NCI-H345 (cell line): Measurements from ENCODE around the gene SEC24A.
"Not testable (repeated sequence)": the region's sequence is repeated elsewhere in the genome, so short reads cannot be mapped to it uniquely, and the experiment has no call there.

Experiments
- DNase-seq: peaks from one replicate; lab custom pipeline; 2025; lab: John Stamatoyannopoulos, UW

SEC24A gene

DNA sequence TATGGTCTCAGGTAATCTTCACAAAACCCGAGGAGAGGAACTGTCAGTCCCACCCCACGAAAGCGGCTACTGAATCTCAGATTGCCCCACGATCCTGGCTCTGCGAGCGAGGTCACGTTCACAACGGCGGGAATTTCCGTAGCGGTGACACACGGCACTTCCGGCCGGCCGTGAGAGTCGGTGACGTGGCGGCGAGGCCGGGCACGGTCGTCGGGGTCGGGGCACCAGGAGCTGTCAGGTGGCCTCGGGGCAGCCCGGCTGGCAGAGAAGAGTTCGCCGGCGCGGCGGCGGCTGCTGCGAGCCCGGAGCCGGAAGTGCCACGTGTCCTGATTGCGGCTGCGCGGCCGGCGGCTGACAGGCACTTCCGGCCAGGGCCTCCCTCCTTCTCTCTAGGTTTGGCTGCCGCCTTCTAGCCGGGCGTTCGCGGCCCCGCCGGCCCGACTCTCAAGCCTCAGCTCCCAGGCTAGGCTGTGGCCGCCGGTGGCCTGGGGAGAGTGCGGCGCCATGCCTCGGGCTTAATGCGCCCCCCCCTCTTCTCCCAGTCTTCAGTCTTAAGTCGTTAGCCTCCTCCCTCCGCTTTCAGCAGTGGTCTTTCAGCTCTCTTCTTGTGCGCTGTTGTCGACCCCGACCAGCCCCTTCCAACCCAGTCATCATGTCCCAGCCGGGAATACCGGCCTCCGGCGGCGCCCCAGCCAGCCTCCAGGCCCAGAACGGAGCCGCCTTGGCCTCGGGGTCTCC lies at the start of gene SEC24A:
SEC24A (plus strand) TSS at position 361 of the 738 bp plus-strand sequence; CDS start at position 653, 292 bp downstream.
- DNase-seq: peak; percentile 79

DNA sequence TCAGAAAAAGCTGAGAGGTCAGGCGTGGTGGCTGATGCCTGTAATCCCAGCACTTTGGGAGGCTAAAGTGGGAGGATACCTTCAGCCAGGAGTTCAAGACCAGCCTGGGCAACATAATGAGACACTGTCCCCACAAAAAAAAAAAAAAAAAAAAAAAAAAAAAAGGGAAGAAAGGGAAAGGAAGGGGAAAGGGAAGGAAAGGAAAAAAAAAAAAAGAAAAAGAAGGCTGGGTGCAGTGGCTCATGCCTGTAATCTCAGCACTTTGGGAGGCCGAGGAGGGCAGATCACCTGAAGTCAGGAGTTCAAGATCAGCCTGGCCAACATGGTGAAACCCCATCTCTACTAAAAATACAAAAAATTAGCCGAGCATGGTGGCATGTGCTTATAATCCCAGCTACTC lies 48.8 kb upstream of the SEC24A start:
- not testable (repeated sequence) for DNase-seq

DNA sequence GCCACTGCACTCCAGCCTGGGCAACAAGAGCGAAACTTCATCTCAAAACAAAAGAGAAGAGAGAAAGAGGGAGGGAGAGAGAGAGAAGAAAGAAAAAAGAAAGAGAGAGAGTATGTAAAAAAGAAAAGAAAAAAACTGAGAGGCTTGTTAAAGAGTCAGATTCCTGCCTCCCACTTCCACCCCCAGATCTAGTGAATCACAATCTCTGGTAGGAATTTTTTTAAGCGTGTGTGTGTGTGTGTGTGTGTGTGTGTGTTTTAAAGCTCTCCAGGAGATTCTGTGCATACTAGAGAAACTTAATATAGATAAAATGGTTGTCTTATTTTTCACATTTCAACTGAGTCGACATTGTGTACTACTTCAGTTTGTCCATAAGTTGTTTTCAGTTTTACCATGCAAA lies 48.0 kb upstream of the SEC24A start:
- no peak for DNase-seq

DNA sequence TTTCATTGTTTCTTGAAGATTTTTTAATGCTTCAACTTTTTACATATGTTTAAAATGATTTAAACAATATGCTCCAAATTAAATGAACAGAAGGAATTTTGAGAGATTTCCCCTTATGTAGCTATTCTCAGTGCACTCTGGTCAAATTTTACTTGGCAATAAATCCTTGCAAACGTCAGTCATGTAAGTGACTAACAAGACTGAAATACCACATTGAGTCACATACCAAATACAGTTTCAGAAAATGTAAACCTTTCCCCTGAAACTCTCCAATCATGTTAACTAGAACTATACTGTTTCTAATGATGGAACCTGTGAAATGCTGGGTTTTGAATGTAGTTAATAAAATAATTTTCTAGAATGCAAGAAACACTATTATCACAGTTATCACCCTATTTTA lies 45.5 kb upstream of the SEC24A start:
- no peak for DNase-seq

GRCh38 chr5:134604908-134605307 lies 43.7 kb upstream of the SEC24A start:
- no peak for DNase-seq

DNA sequence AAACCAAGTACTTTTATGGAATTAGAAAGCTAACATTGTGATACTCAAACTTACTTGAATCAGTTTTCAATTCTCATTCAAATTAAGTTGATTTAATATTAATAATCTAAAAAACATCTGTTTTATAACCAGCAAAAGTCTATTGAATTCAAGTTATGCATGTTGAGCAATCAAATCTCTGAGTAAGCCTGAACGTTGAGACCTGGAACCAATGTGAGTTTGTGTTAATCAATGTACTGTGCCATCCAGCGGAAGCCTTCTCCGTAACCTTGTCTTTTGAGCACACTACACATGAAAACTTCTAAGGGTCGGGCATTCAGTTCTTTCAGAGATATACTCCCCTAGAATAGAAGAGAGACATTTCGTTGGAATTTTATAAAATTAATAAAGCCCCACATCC lies 41.9 kb upstream of the SEC24A start:
- no peak for DNase-seq

GRCh38 chr5:134608555-134608954 lies 40.0 kb upstream of the SEC24A start:
- DNase-seq: no peak

DNA sequence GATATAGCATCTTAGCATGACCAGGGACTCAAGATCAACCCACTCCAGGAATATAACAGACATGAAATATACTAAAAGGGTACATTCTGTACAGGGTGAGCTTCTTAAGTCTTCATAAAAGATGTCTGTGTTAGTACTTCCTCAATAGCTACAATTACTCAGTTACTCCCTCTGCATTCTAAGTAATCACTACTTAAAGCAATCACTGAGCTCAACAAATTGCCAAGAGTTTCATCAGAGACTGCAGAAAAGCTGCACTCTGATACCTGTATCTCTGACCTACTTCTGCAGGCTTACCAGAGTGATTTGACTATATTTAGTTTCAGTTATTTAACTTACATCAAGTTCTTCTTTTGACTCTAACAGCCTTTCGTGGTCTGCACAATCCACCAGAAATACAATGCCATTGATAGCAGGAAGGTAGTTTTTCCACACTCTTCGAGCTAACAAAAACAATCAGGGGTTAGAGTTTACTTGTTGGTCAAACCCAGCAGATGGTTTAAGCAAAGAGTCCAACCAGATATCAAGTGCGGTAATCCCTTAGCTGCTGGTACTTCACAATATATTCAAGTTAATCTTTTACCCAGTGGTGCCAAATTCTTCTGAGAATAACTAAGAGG lies 39.2 kb upstream of the SEC24A start:
- no peak for DNase-seq

GRCh38 chr5:134610725-134611124 lies 37.9 kb upstream of the SEC24A start:
- DNase-seq: no peak

GRCh38 chr5:134611515-134611914 lies 37.1 kb upstream of the SEC24A start:
- no peak for DNase-seq

GRCh38 chr5:134614450-134615085 lies 34.0 kb upstream of the SEC24A start:
- no peak for DNase-seq

DNA sequence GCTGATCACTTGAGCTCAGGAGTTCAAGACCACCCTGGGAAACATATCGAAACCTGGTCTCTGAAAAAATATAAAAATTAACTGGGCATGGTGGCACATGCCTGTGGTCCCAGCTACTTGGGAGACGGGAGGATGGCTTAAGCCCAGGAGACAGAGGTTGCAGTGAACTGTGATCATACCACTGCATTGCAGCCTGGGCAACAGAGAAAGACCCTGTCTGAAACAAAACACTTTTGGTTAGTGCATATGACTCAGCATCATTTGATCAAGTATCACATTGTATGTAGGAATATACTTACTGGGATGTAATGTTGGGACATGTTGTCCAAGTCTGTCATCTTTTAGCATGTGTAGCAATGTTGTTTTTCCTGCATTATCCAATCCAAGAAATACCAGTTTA lies 28.0 kb upstream of the SEC24A start:
- DNase-seq: no peak

DNA sequence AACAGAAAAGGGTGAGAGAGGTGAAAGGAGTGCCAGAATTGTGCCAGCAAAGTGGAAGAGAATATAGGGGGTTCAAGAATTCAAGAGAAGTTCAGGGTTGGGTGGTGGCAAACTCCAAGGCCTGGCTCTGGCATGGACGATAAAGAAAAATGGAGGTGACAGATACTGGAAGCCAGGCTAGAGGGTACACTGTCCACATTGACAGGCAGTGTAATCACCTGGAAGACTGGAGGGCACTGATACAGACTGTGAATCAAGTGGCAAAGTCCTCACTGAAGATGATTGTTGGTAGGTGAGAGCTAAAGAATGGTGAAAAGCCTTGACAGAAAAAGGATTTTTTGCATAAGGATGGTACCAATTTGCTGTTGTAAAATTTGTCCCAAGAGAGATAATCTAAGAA lies 23.0 kb upstream of the SEC24A start:
- no peak for DNase-seq

DNA sequence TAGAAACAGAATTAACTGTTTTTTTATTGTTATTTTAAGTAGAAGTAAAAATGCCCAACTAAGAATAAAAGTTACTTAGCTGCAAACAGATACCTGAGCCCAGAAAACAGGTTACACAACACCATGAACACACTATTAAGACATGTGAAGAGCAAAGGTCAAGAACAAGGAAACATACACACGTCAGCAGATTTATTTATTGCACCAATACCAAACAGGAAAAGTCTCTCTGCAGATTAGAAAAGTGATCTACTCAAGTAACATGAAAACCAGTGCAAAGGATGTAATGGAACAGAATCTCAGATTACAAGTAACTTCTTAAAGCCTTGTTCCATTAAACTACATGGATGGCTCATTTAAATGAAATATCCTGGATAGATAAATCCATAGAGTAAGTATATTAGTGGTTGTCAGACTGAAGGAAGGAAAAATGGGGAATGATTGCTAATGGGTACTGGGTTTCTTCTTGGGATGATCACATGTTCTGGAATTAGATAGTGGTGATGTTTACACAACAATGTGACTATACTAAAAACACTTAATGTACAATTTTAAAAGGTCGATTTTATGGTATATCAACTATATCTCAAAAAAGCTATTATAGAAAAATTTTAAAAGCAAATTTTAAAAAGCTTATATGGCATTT lies 22.1 kb upstream of the SEC24A start:
- DNase-seq: no peak

- DNase-seq: no peak
Measured at GRCh38 chr5:134634227-134634626, 14.4 kb upstream of the SEC24A start.

- DNase-seq: not testable (repeated sequence)
Measured at GRCh38 chr5:134635366-134635765, 13.2 kb upstream of the SEC24A start.

GRCh38 chr5:134637116-134637721 lies 11.4 kb upstream of the SEC24A start:
- DNase-seq: no peak

DNA sequence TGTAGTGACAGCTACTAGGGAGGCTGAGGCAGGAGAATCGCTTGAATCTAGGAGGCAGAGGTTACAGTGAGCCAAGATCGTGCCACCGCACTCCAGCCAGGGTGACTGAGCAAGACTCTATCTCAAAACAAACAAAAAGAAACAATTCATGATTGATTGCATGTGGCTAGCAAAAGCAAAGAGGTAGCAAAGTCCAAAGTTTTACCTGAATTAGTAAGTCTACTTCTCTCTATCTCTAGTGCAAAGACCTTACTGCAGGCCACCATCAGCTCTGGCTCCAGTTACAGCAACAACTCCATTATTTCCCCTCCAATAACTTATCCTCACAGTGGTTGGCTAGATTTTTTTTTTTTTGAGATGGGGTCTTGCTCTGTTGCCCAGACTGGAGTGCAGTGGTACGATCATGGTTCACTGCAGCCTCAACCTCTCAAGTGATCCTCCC lies 9.8 kb upstream of the SEC24A start:
- DNase-seq: no peak

GRCh38 chr5:134642931-134643530 lies 5.6 kb upstream of the SEC24A start:
- no peak for DNase-seq

DNA sequence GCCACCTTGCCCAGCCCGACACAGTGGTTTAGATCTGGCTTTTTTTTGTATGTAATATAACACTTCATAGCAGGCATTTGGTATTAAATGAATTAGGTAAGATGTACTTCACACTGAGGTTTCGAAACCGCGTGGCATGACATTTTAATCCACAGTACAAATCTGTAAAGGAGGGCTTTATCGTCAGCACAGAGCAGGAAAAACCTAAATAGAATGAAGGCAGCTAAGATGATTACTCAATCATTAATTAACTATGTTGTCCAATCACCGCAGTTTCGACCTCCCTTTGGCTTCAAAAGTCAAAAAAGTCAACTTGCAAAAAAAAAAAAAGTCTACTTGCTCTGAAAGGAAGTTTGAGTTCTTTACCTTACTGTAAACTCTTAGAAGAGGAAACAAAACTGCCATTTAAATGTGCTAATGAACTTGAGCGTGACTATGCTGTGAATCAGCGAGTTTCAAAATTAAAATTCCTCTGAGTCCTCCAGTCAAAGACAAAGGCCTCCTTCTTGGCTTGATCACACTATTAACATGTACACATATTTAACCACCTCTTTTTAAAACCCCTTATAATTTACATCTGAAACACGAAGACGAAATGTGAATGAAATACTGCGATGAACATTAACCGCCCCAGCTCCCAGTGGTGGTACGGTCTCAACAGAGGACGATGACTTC lies 698 bp upstream of the SEC24A start:
- no peak for DNase-seq

DNA sequence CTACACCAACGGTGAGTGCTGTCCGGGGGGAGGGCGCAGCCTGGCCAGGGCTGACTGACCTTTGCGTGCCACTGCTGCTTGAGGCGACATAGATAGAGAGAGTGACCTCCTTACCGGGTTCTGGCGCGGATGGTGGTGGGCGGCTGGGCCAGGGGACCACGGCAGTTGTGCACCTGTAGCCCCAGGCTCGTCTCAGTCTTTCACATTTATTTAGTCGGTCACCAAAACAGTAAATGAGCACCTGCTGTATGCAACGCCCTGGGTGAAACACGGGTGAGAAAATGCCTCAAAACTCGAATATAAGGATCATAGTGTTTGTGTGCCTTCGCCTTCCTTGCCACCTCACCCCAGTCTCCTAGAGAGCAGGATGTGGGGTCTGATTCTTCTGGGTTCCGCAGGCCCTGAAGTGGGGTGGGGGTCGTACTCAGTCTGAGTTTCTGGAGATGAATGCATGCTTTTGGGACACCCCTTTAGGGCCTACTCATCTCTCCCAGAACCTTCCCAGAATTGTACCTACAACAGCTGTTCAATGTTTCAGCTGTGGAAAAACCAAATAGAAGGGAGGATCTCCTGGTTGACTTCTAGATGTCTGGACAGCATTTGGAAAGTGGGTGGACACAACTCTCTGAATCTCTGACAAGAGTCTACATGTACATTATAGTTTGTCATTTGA lies 714 bp downstream of the SEC24A start:
- no peak for DNase-seq
